Natural killer cell (primary cell): Measurements from ENCODE around the gene UBASH3B. TPM values are rescaled to one million over a fixed set of nuclear protein-coding genes. Genes with fewer than 3 reads are reported as not detected.

Source experiments
- ATAC-seq, 3 donors: fragments of 150-1000 bp in 2 of 3; fragments of 200-7000 bp in 1 of 3; cut with Tn5 transposase; 1 replicate in 1 of 3; 2 replicates in 2 of 3; pipeline ENCODE4 v1.10.0; 2021; ENCODE audit warnings: mild to moderate bottlenecking in 2 of 3, moderate library complexity in 2 of 3
- DNase-seq, 2 donors: peaks; one replicate each; pipeline versions ENCODE4 v3.0.0 to v3.0.0-alpha.2; 2013 to 2021; ENCODE audit warnings: mixed read lengths in 1 of 2
- H3K27ac ChIP-seq: one replicate; pipeline ENCODE4 v1.5.1; 2013; ENCODE audit warnings: mild to moderate bottlenecking, low read length
- H3K27me3 ChIP-seq: one replicate; pipeline ENCODE4 v1.6.1; 2013; ENCODE audit warnings: low read length; ENCODE audit not compliant: control insufficient read depth, insufficient read depth
- H3K36me3 ChIP-seq: one replicate; pipeline ENCODE4 v1.6.1; 2013; ENCODE audit warnings: low read length; ENCODE audit not compliant: control insufficient read depth, insufficient read depth
- H3K4me1 ChIP-seq: one replicate; pipeline ENCODE4 v1.6.1; 2013; ENCODE audit warnings: low read length; ENCODE audit not compliant: control insufficient read depth, insufficient read depth
- H3K4me3 ChIP-seq: one replicate; pipeline ENCODE4 v1.5.1; 2013; ENCODE audit warnings: low read length
- H3K9me3 ChIP-seq: one replicate; pipeline ENCODE4 v1.6.1; 2013; ENCODE audit warnings: low read length; ENCODE audit not compliant: control insufficient read depth, insufficient read depth
- H3K27ac Mint-ChIP-seq, 2 donors: one replicate each; pipeline ENCODE4 v1.8.0; 2022; ENCODE audit warnings: mild to moderate bottlenecking in 2 of 2, mixed read lengths in 2 of 2, moderate library complexity in 1 of 2
- H3K27me3 Mint-ChIP-seq, 2 donors: one replicate each; pipeline ENCODE4 v1.8.0; 2022; ENCODE audit warnings: low read depth in 2 of 2, mixed read lengths in 2 of 2
- H3K36me3 Mint-ChIP-seq: one replicate; pipeline ENCODE4 v1.8.0; 2022; ENCODE audit warnings: mixed read lengths
- H3K4me1 Mint-ChIP-seq, 2 donors: one replicate each; pipeline ENCODE4 v1.8.0; 2022; ENCODE audit warnings: mixed read lengths in 2 of 2
- H3K4me3 Mint-ChIP-seq: one replicate; pipeline ENCODE4 v1.8.0; 2022; ENCODE audit warnings: mild to moderate bottlenecking, moderate library complexity, mixed read lengths
- H3K9me3 Mint-ChIP-seq, 2 donors: one replicate each; pipeline ENCODE4 v1.8.0; 2022; ENCODE audit warnings: mixed read lengths in 2 of 2
- CTCF ChIP-seq: fragments of 200-600 bp; IDR thresholded peaks from one replicate; pipeline ENCODE4 v1.8.0; 2022; ENCODE audit warnings: antibody characterized with exemption
- WGBS: methylation state at CpG from one replicate; pipeline ENCODE4 v1.1.7; 2013; ENCODE audit warnings: missing lambda C conversion rate; ENCODE audit not compliant: insufficient coverage; 5-methylcytosine and 5-hydroxymethylcytosine counted together
- intact Hi-C: fragments of 100-400 bp; cut with micrococcal nuclease; formaldehyde crosslinking; loops from one replicate; pipeline ENCODE4 v1.14.2; 2022
- total RNA-seq, 4 donors: library from RNA; stranded (reverse); fragments of 120-200 nt in 1 of 4; gene quantifications; one replicate each; pipeline versions ENCODE4 v1.2.3 to v1.2.4, GENCODE V29; 2013 to 2022

The UBASH3B gene
- total RNA-seq, 3 donors from 2014 or later (not counting 1 experiment from before 2014, with no cell fraction given) = 28.7 to 33.9 (median 33.5) TPM

- Mint-ChIP-seq H3K36me3 (no peaks in the 10 kb centered on the region), H3K27ac (peak overlapping the region in 1 of 2 donors; percentile 83), H3K4me1 (peaks cover 51 to 60% of the 10 kb centered on the region in 2 donors), H3K27me3 (no peaks in the 10 kb centered on the region), H3K4me3 (no peak overlapping the region), H3K9me3 (no peaks in the 10 kb centered on the region)
- 96% methylated on average over 4 of the region's 5 CpGs for WGBS
- H3K36me3 ChIP-seq = peaks cover 25% of the 10 kb centered on the region
- H3K4me1 ChIP-seq = peaks cover 58% of the 10 kb centered on the region
- no peak overlapping the region for H3K4me3 ChIP-seq
- ATAC-seq = no peak
- intact Hi-C loops = loop anchor here (5.0 kb wide), 2 partner anchors 40 to 210 kb away; partner anchors contain the start of gene HSPA8
- TF ChIP-seq CTCF = no peak
- H3K27me3 ChIP-seq = no peaks in the 10 kb centered on the region
- DNase-seq = no peak
- H3K9me3 ChIP-seq = no peaks in the 10 kb centered on the region
- H3K27ac ChIP-seq = no peak overlapping the region
Measured at GRCh38 chr11:122852796-122853160, 197.3 kb downstream of the UBASH3B start.

DNA sequence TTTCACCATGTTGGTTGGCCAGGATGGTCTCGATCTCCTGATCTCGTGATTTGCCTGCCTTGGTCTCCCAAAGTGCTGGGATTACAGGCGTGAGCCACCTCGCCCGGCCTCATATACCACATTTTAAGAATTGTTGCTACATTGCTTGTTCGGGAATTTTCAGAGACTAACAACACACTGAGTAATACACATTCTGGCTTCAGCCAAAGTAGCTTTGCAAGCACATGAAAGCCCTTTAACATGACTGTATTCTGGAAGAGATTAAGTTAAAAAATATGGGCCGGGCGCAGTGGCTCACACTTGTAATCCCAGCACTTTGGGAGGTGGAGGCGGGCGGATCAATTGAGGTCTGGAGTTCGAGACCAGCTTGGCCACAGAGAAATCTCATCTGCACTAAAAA, 197.7 kb downstream of the UBASH3B start:
- Mint-ChIP-seq H3K4me1 (peaks cover 49 to 55% of the 10 kb centered on the region in 2 donors), H3K36me3 (no peaks in the 10 kb centered on the region)
- peaks cover 56% of the 10 kb centered on the region for H3K4me1 ChIP-seq

DNA sequence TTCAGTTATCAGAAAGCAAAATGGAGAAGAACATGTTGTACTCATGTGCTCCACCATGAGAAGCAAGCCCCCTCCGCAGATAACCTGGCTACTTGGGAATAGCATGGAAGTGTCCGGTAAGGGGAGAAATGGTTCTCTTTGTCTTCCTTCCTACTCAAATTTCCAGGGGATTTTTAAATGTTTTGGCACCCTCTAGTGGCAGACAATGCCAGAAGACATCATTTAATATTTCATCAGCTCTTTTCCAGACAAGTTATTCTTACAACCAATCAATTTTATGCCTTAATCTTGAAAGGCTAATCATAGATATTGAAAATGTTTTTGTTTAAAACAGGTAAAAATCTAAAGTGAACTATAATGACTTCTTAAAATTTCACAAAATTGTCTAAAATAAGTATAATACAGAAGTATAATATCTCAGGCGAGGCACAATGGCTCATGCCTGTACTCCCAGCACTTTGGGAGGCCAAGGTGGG, 198.5 kb downstream of the UBASH3B start:
- Mint-ChIP-seq H3K27ac (no peak overlapping the region), H3K27me3 (no peaks in the 10 kb centered on the region), H3K4me1 (peaks cover 49 to 51% of the 10 kb centered on the region in 2 donors), H3K9me3 (no peaks in the 10 kb centered on the region), H3K36me3 (no peaks in the 10 kb centered on the region), H3K4me3 (no peak overlapping the region)
- DNase-seq (peak in 1 of 2 donors; percentile 85), ATAC-seq (no peak)
- TF ChIP-seq CTCF = peak; percentile 82
- Histone ChIP-seq H3K4me1 (peaks cover 54% of the 10 kb centered on the region), H3K4me3 (no peak overlapping the region), H3K9me3 (no peaks in the 10 kb centered on the region), H3K27ac (no peak overlapping the region), H3K27me3 (no peaks in the 10 kb centered on the region), H3K36me3 (peaks cover 26% of the 10 kb centered on the region)
- WGBS = 44% methylated on average over 3 of the region's 3 CpGs
- intact Hi-C loops = loop anchor here (1.0 to 5.0 kb wide), 5 partner anchors 11 to 274 kb away; partner anchors contain the start of gene HSPA8

More for the DNA sequence above, 197.7 kb downstream of the UBASH3B start:
- Histone ChIP-seq H3K36me3 (peaks cover 26% of the 10 kb centered on the region), H3K27me3 (no peaks in the 10 kb centered on the region), H3K4me3 (no peak overlapping the region), H3K9me3 (no peaks in the 10 kb centered on the region), H3K27ac (no peak overlapping the region)
- Mint-ChIP-seq H3K27me3 (no peaks in the 10 kb centered on the region), H3K27ac (no peak overlapping the region), H3K4me3 (no peak overlapping the region), H3K9me3 (no peaks in the 10 kb centered on the region)
- no peak for DNase-seq
- no peak for TF ChIP-seq CTCF
- WGBS = 94% methylated on average over 8 of the region's 11 CpGs
- no peak for ATAC-seq
- intact Hi-C loops = loop anchor here (5.0 kb wide), 2 partner anchors 41 to 209 kb away; partner anchors contain the start of gene HSPA8

DNA sequence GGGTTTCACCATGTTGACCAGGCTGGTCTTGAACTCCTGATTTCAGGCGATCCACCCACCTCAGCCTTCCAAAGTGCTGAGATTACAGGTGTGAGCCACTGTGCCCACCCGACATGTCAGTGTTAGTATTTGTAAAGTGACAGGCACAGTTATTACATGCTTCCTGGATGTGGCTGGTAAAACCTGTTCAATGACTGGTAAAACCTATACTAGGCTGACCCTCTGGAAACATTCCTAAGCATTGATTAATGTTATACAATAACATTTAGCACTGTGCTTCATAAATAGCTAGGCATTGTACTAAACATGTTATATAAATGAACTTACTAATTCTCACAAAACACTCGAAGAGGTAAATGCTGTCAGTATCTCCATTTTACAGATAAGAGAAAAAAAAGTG, 206.1 kb downstream of the UBASH3B start:
- DNase-seq (no peak), ATAC-seq (no peak)
- H3K4me1 Mint-ChIP-seq = peaks cover 3 to 15% of the 10 kb centered on the region in 2 donors
- intact Hi-C loops = loop anchor here (5.0 kb wide), 1 partner anchor 191 kb away; no protein-coding TSS in a partner anchor
- H3K27me3 ChIP-seq = no peaks in the 10 kb centered on the region
- H3K36me3 ChIP-seq = peaks cover 44% of the 10 kb centered on the region
- H3K9me3 ChIP-seq = no peaks in the 10 kb centered on the region
- no peak for TF ChIP-seq CTCF
- WGBS = 100% methylated on average over 2 of the region's 3 CpGs
- no peak overlapping the region for H3K27ac Mint-ChIP-seq
- no peak overlapping the region for H3K4me3 Mint-ChIP-seq
- H3K27ac ChIP-seq = no peak overlapping the region
- H3K4me3 ChIP-seq = no peak overlapping the region
- H3K4me1 ChIP-seq = peaks cover 12% of the 10 kb centered on the region
- H3K27me3 Mint-ChIP-seq = no peaks in the 10 kb centered on the region
- H3K36me3 Mint-ChIP-seq = no peaks in the 10 kb centered on the region
- H3K9me3 Mint-ChIP-seq = no peaks in the 10 kb centered on the region
